Activated naive CD8-positive, alpha-beta T cell treated with anti-CD3 and anti-CD28 coated beads, Interleukin-2, amount 50 U/mL, for 24 hours (primary cell): ENCODE measurements around the gene PLIN3.
A peak's percentile ranks its signal among the peaks of the same experiment; 100 is the strongest.
"Not testable (repeated sequence)": the region's sequence is repeated elsewhere in the genome, so short reads cannot be mapped to it uniquely, and the experiment has no call there.

Experiments used
- ATAC-seq: fragments of 150-1000 bp; cut with Tn5 transposase; one replicate; pipeline ENCODE4 v1.10.0; 2021
- DNase-seq: peaks from one replicate; pipeline ENCODE4 v3.0.0; 2021
- H3K27ac Mint-ChIP-seq: one replicate; pipeline ENCODE4 v1.8.0; 2021; ENCODE audit warnings: mild to moderate bottlenecking, mixed read lengths
- H3K27me3 Mint-ChIP-seq: one replicate; pipeline ENCODE4 v1.8.0; 2021; ENCODE audit warnings: mixed read lengths
- H3K36me3 Mint-ChIP-seq: one replicate; pipeline ENCODE4 v1.8.0; 2021; ENCODE audit warnings: low read depth, mixed read lengths
- H3K4me1 Mint-ChIP-seq: one replicate; pipeline ENCODE4 v1.8.0; 2021; ENCODE audit warnings: mixed read lengths
- H3K4me3 Mint-ChIP-seq: one replicate; pipeline ENCODE4 v1.8.0; 2021; ENCODE audit warnings: mild to moderate bottlenecking, moderate library complexity, mixed read lengths
- H3K9me3 Mint-ChIP-seq: one replicate; pipeline ENCODE4 v1.8.0; 2021; ENCODE audit warnings: mixed read lengths

Gene PLIN3

GRCh38 chr19:4793278-4793677, 74.2 kb downstream of the PLIN3 start:
- not testable (repeated sequence) for ATAC-seq, H3K27me3 Mint-ChIP-seq, DNase-seq, H3K9me3 Mint-ChIP-seq
- H3K27ac Mint-ChIP-seq, result peak overlapping the region; percentile 88
- peaks cover 45% of the 10 kb centered on the region for H3K4me1 Mint-ChIP-seq
- peaks cover 34% of the 10 kb centered on the region for H3K36me3 Mint-ChIP-seq
- H3K4me3 Mint-ChIP-seq, result peak overlapping the region; percentile 86

GRCh38 chr19:4792866-4793195, 74.6 kb downstream of the PLIN3 start:
- H3K9me3 Mint-ChIP-seq, result not testable (repeated sequence)

GRCh38 chr19:4792019-4792865, 75.2 kb downstream of the PLIN3 start:
- H3K4me3 Mint-ChIP-seq, result peak overlapping the region; percentile 86
- not testable (repeated sequence) for ATAC-seq

More at GRCh38 chr19:4792866-4793195, 74.6 kb downstream of the PLIN3 start:
- not testable (repeated sequence) for DNase-seq, ATAC-seq, H3K27me3 Mint-ChIP-seq
- Mint-ChIP-seq H3K27ac (peak overlapping the region; percentile 88), H3K4me3 (peak overlapping the region; percentile 86), H3K4me1 (peaks cover 45% of the 10 kb centered on the region), H3K36me3 (peaks cover 34% of the 10 kb centered on the region)

GRCh38 chr19:4791183-4792018, 76.1 kb downstream of the PLIN3 start, which contains the start of gene FEM1A:
Gene FEM1A, plus strand, starts transcription at chr19:4791734. Its CDS starts 121 bp downstream, at chr19:4791855.
- Mint-ChIP-seq H3K4me1 (peaks cover 40% of the 10 kb centered on the region), H3K27me3 (no peaks in the 10 kb centered on the region), H3K9me3 (no peaks in the 10 kb centered on the region), H3K27ac (peak within 1 kb of the TSS; percentile 89), H3K36me3 (peaks cover 24% of the 10 kb centered on the region), H3K4me3 (peak within 1 kb of the TSS; percentile 86)
- ATAC-seq (peak; percentile 97), DNase-seq (peak; percentile 99)

More at GRCh38 chr19:4792019-4792865, 75.2 kb downstream of the PLIN3 start:
- Mint-ChIP-seq H3K4me1 (peaks cover 45% of the 10 kb centered on the region), H3K27ac (peak overlapping the region; percentile 88), H3K36me3 (peaks cover 29% of the 10 kb centered on the region)
- not testable (repeated sequence) for DNase-seq, H3K27me3 Mint-ChIP-seq, H3K9me3 Mint-ChIP-seq
